ENCODE measurements around the gene GHR.

GHR gene

GRCh38 chr5:42636946-42637345, 213.7 kb downstream of the GHR start:
- Histone ChIP-seq H3K27me3 (ENCODE audit: insufficient read depth, low read depth) (no peaks in the 10 kb centered on the region), H2AFZ (ENCODE audit: low read depth) (no peak overlapping the region), H3K79me2 (ENCODE audit: insufficient read depth, low read depth) (no peaks in the 10 kb centered on the region), H3K4me1 (ENCODE audit: low read depth, poor library complexity, severe bottlenecking) (peaks cover 20% of the 10 kb centered on the region), H3K4me2 (no peak overlapping the region), H3K4me3 (IDR thresholded peaks at IDR 0.05; ENCODE audit: insufficient read depth, low read depth, low read length) (no peak overlapping the region), H3K36me3 (ENCODE audit: insufficient read depth) (no peaks in the 10 kb centered on the region), H3K9ac (no peak overlapping the region), H4K20me1 (ENCODE audit: insufficient read depth) (no peaks in the 10 kb centered on the region), H3K27ac (no peak overlapping the region)
- TF ChIP-seq CTCF (conservative IDR thresholded peaks at IDR 0.05; ENCODE audit: low read depth, low read length): no peak

- H3K4me3 ChIP-seq (IDR thresholded peaks at IDR 0.05; ENCODE audit: insufficient read depth, low read depth, low read length): no peak overlapping the region
Measured at GRCh38 chr5:42638972-42639371, 215.7 kb downstream of the GHR start.

GRCh38 chr5:42640835-42641234, 217.6 kb downstream of the GHR start:
- Histone ChIP-seq H2AFZ (ENCODE audit: low read depth) (no peak overlapping the region), H3K27ac (no peak overlapping the region), H3K79me2 (ENCODE audit: insufficient read depth, low read depth) (no peaks in the 10 kb centered on the region), H3K4me3 (IDR thresholded peaks at IDR 0.05; ENCODE audit: insufficient read depth, low read depth, low read length) (no peak overlapping the region), H3K4me1 (ENCODE audit: low read depth, poor library complexity, severe bottlenecking) (no peaks in the 10 kb centered on the region), H3K36me3 (ENCODE audit: insufficient read depth) (no peaks in the 10 kb centered on the region), H3K27me3 (ENCODE audit: insufficient read depth, low read depth) (no peaks in the 10 kb centered on the region), H4K20me1 (ENCODE audit: insufficient read depth) (no peaks in the 10 kb centered on the region), H3K9ac (no peak overlapping the region), H3K4me2 (no peak overlapping the region)
- TF ChIP-seq CTCF (conservative IDR thresholded peaks at IDR 0.05; ENCODE audit: low read depth, low read length): no peak

More at GRCh38 chr5:42638972-42639371, 215.7 kb downstream of the GHR start:
- Histone ChIP-seq H3K36me3 (ENCODE audit: insufficient read depth) (no peaks in the 10 kb centered on the region), H3K4me1 (ENCODE audit: low read depth, poor library complexity, severe bottlenecking) (no peaks in the 10 kb centered on the region), H3K27ac (no peak overlapping the region), H2AFZ (ENCODE audit: low read depth) (no peak overlapping the region), H3K27me3 (ENCODE audit: insufficient read depth, low read depth) (no peaks in the 10 kb centered on the region), H3K9ac (no peak overlapping the region), H3K79me2 (ENCODE audit: insufficient read depth, low read depth) (no peaks in the 10 kb centered on the region), H3K4me2 (no peak overlapping the region), H4K20me1 (ENCODE audit: insufficient read depth) (no peaks in the 10 kb centered on the region)
- TF ChIP-seq CTCF (conservative IDR thresholded peaks at IDR 0.05; ENCODE audit: low read depth, low read length): no peak

GRCh38 chr5:42641336-42642005, 218.2 kb downstream of the GHR start:
- Histone ChIP-seq H3K36me3 (ENCODE audit: insufficient read depth) (no peaks in the 10 kb centered on the region), H3K9ac (no peak overlapping the region), H3K79me2 (ENCODE audit: insufficient read depth, low read depth) (no peaks in the 10 kb centered on the region), H3K4me1 (ENCODE audit: low read depth, poor library complexity, severe bottlenecking) (no peaks in the 10 kb centered on the region), H3K27me3 (ENCODE audit: insufficient read depth, low read depth) (no peaks in the 10 kb centered on the region), H3K4me3 (IDR thresholded peaks at IDR 0.05; ENCODE audit: insufficient read depth, low read depth, low read length) (no peak overlapping the region), H2AFZ (ENCODE audit: low read depth) (no peak overlapping the region), H3K27ac (no peak overlapping the region), H4K20me1 (ENCODE audit: insufficient read depth) (no peaks in the 10 kb centered on the region), H3K4me2 (no peak overlapping the region)
- no peak for TF ChIP-seq CTCF (conservative IDR thresholded peaks at IDR 0.05; ENCODE audit: low read depth, low read length)
